Measurements from ENCODE around the gene PBXIP1. TPM values are rescaled to one million over a fixed set of nuclear protein-coding genes. Genes with fewer than 3 reads are reported as not detected.

PBXIP1 gene
- total and polyA plus RNA-seq, 2 of the 13 experiments (the other 11 are each of a cell fraction or from before 2014, with no cell fraction given): 16.3 to 31.9 TPM

- TF ChIP-seq ZNF616 (CRISPR knock-in tag; IDR thresholded peaks at IDR 0.05; ENCODE audit: low read depth) (no peak), SALL1 (CRISPR knock-in tag; IDR thresholded peaks at IDR 0.05) (peak; percentile 54; the same call in 1 of the 2 replicates), REPIN1 (CRISPR knock-in tag; IDR thresholded peaks at IDR 0.05; ENCODE audit: borderline replicate concordance, low read depth) (no peak), MAFK (conservative IDR thresholded peaks at IDR 0.05 in 1 of 2, IDR thresholded peaks at IDR 0.05 in 1 of 2; ENCODE audit: low read length in 2 of 2) (no peak), HHEX (CRISPR knock-in tag; IDR thresholded peaks at IDR 0.05) (no peak), ZFP36L2 (CRISPR knock-in tag; IDR thresholded peaks at IDR 0.05) (no peak), ZNF143 (CRISPR knock-in tag; IDR thresholded peaks at IDR 0.05) (no peak), SOX13 (IDR thresholded peaks at IDR 0.05) (no peak), SOX13 (CRISPR knock-in tag; conservative IDR thresholded peaks at IDR 0.05 in 1 of 2, IDR thresholded peaks at IDR 0.05 in 1 of 2) (0 out of 4 replicates have a peak, but pooled peaks of 1 of the 2 experiments have one; percentile 34), HMGXB4 (CRISPR knock-in tag; IDR thresholded peaks at IDR 0.05; ENCODE audit: borderline replicate concordance in 1 of 2, low read depth in 1 of 2) (no peak), MZF1 (CRISPR knock-in tag; IDR thresholded peaks at IDR 0.05; ENCODE audit: borderline replicate concordance) (0 out of 2 replicates have a peak, but pooled peaks have one; percentile 35), ZSCAN9 (CRISPR knock-in tag; IDR thresholded peaks at IDR 0.05; ENCODE audit: borderline replicate concordance) (no peak), SUZ12 (IDR thresholded peaks at IDR 0.05; ENCODE audit: low read depth, low read length) (no peak), MED13 (CRISPR knock-in tag; IDR thresholded peaks at IDR 0.05) (no peak), POLR2A (IDR thresholded peaks at IDR 0.05; ENCODE audit: insufficient read depth in 1 of 2, low read depth in 2 of 2, low read length in 2 of 2) (peak in 1 of 2 experiments; percentile 55; a peak in 1 of 4 replicates), ARNTL (CRISPR knock-in tag; IDR thresholded peaks at IDR 0.05) (no peak), ARID3A (IDR thresholded peaks at IDR 0.05; ENCODE audit: low read depth, low read length) (no peak)
- TF ChIP-seq, protein P1, sequence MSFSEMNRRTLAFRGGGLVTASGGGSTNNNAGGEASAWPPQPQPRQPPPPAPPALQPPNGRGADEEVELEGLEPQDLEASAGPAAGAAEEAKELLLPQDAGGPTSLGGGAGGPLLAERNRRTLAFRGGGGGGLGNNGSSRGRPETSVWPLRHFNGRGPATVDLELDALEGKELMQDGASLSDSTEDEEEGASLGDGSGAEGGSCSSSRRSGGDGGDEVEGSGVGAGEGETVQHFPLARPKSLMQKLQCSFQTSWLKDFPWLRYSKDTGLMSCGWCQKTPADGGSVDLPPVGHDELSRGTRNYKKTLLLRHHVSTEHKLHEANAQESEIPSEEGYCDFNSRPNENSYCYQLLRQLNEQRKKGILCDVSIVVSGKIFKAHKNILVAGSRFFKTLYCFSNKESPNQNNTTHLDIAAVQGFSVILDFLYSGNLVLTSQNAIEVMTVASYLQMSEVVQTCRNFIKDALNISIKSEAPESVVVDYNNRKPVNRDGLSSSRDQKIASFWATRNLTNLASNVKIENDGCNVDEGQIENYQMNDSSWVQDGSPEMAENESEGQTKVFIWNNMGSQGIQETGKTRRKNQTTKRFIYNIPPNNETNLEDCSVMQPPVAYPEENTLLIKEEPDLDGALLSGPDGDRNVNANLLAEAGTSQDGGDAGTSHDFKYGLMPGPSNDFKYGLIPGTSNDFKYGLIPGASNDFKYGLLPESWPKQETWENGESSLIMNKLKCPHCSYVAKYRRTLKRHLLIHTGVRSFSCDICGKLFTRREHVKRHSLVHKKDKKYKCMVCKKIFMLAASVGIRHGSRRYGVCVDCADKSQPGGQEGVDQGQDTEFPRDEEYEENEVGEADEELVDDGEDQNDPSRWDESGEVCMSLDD (CRISPR knock-in tag; IDR thresholded peaks at IDR 0.05; ENCODE audit: borderline replicate concordance): no peak
- TF ChIP-seq, protein P2, sequence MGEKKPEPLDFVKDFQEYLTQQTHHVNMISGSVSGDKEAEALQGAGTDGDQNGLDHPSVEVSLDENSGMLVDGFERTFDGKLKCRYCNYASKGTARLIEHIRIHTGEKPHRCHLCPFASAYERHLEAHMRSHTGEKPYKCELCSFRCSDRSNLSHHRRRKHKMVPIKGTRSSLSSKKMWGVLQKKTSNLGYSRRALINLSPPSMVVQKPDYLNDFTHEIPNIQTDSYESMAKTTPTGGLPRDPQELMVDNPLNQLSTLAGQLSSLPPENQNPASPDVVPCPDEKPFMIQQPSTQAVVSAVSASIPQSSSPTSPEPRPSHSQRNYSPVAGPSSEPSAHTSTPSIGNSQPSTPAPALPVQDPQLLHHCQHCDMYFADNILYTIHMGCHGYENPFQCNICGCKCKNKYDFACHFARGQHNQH (CRISPR knock-in tag; IDR thresholded peaks at IDR 0.05): peak; percentile 39; the same call in 1 of the 2 replicates
Measured at GRCh38 chr1:154955039-154955717, 721 bp downstream of the PBXIP1 start (continued).
